NCI-H526 (cell line): ENCODE data around the gene PARN.
"Not testable (repeated sequence)": the region's sequence is repeated elsewhere in the genome, so short reads cannot be mapped to it uniquely, and the experiment has no call there.

Experiments used
- DNase-seq, 2 experiments: peaks; one replicate each; lab custom pipeline; 2025; lab: John Stamatoyannopoulos, UW

Gene PARN

DNA sequence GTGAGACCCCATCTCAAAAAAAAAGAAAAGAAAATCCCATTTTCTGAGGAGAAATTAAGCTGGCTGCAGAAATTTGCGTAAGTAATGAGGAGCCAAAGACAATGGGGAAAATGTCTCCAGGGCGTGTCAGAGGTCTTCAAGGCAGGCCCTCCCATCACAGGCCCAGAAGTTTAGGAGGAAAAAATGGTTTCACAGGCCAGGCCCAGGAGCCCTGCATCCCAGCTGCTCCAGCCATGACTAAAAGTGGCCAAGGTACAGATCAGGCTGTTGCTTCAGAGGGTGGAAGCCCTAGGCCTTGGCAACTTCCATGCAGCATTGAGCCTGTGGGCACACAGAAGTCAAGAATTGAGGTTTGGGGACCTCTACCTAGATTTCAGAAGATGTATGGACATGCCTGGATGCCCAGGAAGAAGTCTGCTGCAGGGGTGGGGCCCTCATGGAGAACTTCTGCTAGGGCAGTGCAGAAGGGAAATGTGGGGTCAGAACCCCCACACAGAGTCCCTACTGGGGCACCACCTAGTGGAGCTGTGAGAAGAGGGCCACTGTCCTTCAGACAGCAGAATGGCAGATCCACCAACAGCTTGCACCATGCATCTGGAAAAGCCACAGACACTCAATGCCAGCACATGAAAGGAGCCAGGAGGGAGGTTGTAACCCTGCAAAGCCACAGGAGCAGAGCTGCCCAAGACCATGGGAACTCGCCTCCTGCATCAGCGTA, 55.2 kb downstream of the PARN start:
- not testable (repeated sequence) for DNase-seq

GRCh38 chr16:14572535-14572934, 57.5 kb downstream of the PARN start:
- no peak for DNase-seq

DNA sequence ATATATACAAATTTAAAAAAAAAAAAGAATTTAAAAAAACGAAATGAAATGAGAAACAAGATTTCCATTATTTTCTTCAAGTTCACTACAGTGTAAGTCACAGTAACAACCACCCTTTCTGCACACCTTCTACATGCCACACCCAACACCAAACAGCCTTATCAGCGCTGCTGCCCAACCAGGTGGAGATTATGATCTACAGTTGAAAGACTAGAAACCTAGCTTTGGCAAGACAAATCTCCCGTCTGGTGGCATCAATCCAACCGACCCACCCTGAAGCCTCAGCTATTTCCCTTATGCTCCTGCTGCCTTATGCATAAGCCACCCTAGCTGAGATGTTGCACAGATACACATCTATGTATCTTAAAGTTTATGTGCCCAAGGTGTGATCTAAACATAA, 60.8 kb downstream of the PARN start:
- DNase-seq = peak; percentile 36 to 38

DNA sequence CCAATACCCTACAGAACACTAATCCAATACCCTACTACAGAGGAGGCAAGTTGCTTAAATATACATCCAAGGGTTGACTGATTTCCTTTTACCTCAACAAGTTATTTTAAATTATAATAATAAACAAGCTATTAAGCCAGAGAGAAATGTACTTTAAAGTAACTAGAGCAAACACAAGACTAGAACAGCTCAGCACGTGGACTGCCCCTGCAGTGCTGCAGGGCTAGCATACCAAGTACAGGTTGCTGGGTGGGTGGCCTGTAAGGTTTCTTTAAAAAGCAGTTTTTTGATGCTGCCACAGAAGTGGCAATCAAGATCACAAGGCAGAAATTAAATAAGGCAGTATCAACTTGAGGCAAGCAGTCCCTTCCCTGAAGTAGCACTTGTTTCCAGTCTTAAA, 63.5 kb downstream of the PARN start:
- DNase-seq = no peak

GRCh38 chr16:14565688-14566025, 64.4 kb downstream of the PARN start:
- peak in 1 of 2 experiments; percentile 23 for DNase-seq

DNA sequence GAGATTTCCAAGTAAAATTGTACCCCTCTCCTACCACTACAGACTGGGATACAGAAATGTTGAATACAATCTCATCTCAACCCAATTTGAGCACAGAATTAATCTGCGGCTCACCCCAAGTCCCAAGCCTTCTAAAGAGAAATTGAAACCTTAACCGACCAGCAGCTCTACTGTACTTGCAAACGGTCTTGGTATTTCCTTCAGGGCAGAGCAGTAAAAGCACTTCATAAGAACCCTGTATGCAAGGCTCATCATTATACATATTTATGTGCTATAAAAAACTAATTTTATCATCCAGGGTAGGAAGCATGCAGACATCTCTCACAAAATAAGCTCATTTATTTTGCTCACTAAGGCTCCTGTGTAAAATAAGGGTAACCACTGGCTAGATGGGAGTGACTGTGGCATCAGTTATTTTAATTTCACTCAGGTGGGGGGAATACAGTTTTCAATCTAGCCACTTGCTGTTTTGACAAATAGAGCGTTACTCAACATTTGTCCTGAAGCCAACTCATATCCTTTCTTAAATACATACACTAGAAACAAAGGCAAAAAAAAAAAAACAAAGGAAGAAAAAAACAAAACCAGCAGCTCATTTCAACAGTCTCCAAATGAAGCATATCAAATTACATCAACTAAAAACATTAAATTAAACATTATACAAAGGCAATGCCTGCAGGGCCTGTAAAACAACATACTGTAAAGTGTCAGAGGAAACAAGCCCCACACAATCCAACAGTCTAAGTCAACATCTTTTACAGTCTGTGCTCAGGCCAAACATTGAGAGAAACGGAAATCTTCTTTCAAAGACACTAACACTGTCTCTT, 65.0 kb downstream of the PARN start:
- peak; percentile 79 to 83 for DNase-seq

- peak; percentile 90 to 92 for DNase-seq
Measured at GRCh38 chr16:14564323-14564722, 65.7 kb downstream of the PARN start.

- DNase-seq = peak; percentile 65 to 74
Measured at GRCh38 chr16:14562691-14563491, 67.2 kb downstream of the PARN start.

GRCh38 chr16:14560523-14560922, 69.5 kb downstream of the PARN start:
- no peak for DNase-seq

- peak in 1 of 2 experiments; percentile 10 for DNase-seq
Measured at GRCh38 chr16:14559809-14560241, 70.2 kb downstream of the PARN start.

DNA sequence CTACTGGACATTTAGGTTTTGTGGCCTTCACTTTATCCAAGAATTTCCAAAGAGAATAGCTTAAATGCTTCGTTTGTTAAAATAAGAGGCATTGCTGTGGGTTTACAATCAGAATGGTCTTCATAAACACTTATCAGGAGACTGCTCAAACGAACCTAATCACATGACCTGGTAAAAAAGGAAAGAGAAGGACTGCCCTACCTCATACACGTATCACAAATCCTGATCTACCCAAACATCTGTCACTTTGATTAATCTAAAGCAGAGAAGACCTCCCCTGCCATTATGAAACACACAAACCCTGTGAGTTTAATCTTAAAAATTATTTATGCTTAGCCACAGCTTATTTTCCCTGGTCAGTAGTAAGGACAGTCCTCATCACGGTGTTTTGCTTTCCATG, 76.6 kb downstream of the PARN start:
- DNase-seq = no peak

DNA sequence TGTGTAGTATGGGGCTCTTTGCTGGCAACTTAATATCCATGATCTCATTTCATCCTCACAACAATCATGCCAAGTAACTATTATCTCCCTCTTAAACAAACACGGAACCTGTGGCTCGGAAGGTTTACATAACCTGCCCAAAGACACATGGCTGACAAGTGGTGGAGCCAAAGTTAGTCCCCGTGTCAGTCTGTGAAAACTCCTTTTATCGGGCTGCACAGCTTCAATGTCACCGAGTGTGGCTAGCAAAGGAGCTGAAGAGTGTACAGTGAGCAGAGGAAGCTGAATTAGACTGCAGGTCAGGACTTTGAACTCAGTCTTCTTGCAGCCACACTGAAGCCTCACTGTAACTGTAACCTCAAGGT, 80.3 kb downstream of the PARN start:
- DNase-seq = no peak

DNA sequence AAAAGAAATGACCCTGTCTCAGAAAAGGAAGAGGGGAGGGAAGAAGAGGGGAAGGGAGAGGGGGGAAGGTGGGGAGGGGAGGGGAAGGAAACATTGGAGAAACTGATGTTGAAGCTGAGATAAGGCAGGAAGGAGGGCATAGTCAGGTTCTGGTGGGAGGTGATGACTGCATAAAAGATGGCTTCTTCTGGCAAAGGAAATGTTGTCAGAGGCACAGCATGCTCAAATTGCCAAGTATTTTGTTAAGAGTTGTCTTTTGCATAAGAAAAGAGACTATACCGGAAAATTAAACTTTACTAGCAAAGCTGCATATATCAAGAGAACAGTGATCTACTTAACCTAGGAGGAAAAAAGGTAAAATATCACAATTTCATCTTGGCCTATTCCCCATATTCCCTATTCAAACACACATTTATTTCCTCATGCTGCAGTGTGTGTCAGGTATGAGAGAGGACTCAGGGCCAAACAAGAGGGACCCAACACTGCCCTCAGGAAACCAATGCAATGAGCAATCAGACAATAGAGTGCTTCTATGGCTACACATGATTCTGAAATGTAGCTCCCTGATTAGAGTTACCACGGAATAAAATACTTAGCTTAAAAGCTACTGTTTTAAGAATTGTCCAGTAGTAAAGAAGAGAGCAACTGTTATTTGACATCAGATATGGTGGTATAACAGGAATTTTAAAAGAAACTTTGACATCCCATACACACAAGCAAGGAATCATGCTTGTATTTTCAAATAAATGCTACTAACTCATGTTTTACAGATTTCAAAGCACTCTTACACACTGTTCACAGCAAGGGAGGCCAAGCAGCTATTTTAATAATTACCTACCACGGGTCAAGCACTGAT, 80.9 kb downstream of the PARN start:
- no peak for DNase-seq

GRCh38 chr16:14545346-14545884, 84.6 kb downstream of the PARN start:
- no peak for DNase-seq

GRCh38 chr16:14544846-14545245, 85.2 kb downstream of the PARN start:
- not testable (repeated sequence) for DNase-seq

DNA sequence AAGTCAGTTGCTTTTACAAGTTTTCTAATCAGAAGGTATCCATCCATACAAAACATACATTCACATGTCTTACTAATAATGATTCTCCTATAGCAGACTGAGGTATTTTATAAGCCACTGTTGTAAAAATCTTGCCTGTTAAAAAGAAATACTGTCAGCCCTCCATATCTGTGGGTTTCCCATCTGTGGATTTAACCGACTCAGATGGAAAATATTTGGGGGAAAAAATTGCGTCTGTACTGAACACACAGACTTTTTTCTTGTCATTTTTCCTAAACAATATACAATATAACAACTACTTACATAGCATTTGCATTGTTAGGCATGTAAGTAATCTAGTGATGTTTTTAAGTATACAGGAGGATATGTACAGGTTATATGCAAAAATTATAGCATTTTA, 90.4 kb downstream of the PARN start:
- no peak for DNase-seq

- DNase-seq = no peak
Measured at GRCh38 chr16:14539156-14539555, 90.9 kb downstream of the PARN start.

GRCh38 chr16:14538604-14539003, 91.5 kb downstream of the PARN start:
- no peak for DNase-seq

- DNase-seq = no peak
Measured at GRCh38 chr16:14531613-14532012, 98.4 kb downstream of the PARN start.

GRCh38 chr16:14531101-14531500, 99.0 kb downstream of the PARN start:
- DNase-seq = no peak

GRCh38 chr16:14530046-14530445, 100.0 kb downstream of the PARN start:
- DNase-seq = no peak
